Left ventricle myocardium inferior (tissue), 1 donor: ENCODE measurements around the gene HBEGF. TPM values are rescaled to one million over a fixed set of nuclear protein-coding genes. Genes with fewer than 3 reads are reported as not detected.
A peak's percentile ranks its signal among the peaks of the same experiment; 100 is the strongest.

Experiments
- DNase-seq: peaks from one replicate; pipeline ENCODE4 v3.0.0-alpha.2; 2020
- H3K27ac ChIP-seq: fragments of 200-600 bp; replicated peaks from 2 replicates; pipeline ENCODE4 v1.8.0; 2021
- H3K27me3 ChIP-seq: fragments of 200-600 bp; 2 replicates; pipeline ENCODE4 v1.8.0; 2021; ENCODE audit warnings: low read depth
- H3K36me3 ChIP-seq: fragments of 200-600 bp; 2 replicates; pipeline ENCODE4 v1.8.0; 2021
- H3K4me1 ChIP-seq: fragments of 200-600 bp; 2 replicates; pipeline ENCODE4 v1.8.0; 2021
- H3K4me3 ChIP-seq: fragments of 200-600 bp; 2 replicates; pipeline ENCODE4 v1.8.0; 2021; ENCODE audit warnings: mild to moderate bottlenecking, moderate library complexity
- H3K9me3 ChIP-seq: fragments of 200-600 bp; replicated peaks from 2 replicates; pipeline ENCODE4 v1.8.0; 2021
- intact Hi-C: fragments of 100-400 bp; cut with micrococcal nuclease; formaldehyde crosslinking; loops from one replicate; pipeline ENCODE4 v1.11.0; 2022
- total RNA-seq: library from RNA; stranded (reverse); fragmentation: NEBNext Ultra II Directional; extraction: Animal tissue kit (Norgen Biotek cat#: 25700); gene quantifications from one replicate; pipeline ENCODE4 v1.2.1, GENCODE V29; 2021
- TF ChIP-seq, protein P1 (sequence below): fragments of 200-600 bp; IDR thresholded peaks from 2 replicates; pipeline ENCODE4 v1.8.0; 2021; ENCODE audit warnings: antibody characterized with exemption, mild to moderate bottlenecking, borderline replicate concordance
- donor health status: DM: no; HTN: yes; CAD: no; lungs with severe emphysema.

Gene HBEGF
- total RNA-seq, 1 donor from 2014 or later = 27.2 TPM

DNA sequence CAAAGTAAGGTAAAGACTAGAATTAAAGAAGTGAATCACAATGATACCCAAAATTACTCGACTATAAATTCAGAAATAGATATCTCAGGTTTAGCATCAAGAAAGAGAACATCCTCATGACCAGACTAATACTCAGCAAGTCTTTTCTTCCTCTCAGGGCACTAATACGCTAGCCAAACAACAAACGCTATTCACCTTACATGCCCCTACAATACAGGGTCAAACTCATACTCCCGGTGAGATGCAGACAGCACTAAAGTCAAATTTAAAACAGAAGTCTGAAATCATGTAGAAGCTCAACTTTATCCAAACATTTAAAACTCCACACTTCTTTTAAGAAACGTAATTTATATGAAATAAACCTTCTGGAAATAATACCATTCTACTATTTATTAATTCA, 49.1 kb downstream of the HBEGF start:
- H3K27me3 ChIP-seq = no peaks in the 10 kb centered on the region
- H3K4me1 ChIP-seq = peaks cover 98% of the 10 kb centered on the region
- intact Hi-C loops = no loop called here
- peak overlapping the region; percentile 85 for H3K27ac ChIP-seq
- no peak for DNase-seq
- peaks cover 17% of the 10 kb centered on the region for H3K36me3 ChIP-seq
- H3K4me3 ChIP-seq = no peak overlapping the region
- TF ChIP-seq, protein P1, sequence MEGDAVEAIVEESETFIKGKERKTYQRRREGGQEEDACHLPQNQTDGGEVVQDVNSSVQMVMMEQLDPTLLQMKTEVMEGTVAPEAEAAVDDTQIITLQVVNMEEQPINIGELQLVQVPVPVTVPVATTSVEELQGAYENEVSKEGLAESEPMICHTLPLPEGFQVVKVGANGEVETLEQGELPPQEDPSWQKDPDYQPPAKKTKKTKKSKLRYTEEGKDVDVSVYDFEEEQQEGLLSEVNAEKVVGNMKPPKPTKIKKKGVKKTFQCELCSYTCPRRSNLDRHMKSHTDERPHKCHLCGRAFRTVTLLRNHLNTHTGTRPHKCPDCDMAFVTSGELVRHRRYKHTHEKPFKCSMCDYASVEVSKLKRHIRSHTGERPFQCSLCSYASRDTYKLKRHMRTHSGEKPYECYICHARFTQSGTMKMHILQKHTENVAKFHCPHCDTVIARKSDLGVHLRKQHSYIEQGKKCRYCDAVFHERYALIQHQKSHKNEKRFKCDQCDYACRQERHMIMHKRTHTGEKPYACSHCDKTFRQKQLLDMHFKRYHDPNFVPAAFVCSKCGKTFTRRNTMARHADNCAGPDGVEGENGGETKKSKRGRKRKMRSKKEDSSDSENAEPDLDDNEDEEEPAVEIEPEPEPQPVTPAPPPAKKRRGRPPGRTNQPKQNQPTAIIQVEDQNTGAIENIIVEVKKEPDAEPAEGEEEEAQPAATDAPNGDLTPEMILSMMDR = no peak
- H3K9me3 ChIP-seq = no peaks in the 10 kb centered on the region

DNA sequence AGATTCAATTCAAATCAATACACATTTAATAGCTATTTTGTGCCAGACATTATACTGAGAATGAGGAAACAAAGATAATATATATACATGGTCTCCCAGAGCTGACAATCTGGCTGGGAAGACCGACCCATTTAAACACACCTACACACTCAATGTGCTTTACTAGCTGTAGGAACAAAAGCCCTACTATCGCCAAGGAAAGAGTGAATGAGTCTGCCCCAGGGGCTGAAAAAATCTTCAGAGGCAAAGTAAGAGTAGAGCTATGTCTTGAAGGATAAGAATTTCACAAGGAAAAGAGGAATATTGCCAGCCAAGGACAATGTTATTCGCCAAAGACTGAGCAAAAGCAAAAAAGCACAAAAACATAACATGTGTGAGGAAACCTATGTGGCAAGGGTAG, 50.1 kb downstream of the HBEGF start:
- peaks cover 98% of the 10 kb centered on the region for H3K4me1 ChIP-seq
- H3K27me3 ChIP-seq = no peaks in the 10 kb centered on the region
- H3K9me3 ChIP-seq = no peaks in the 10 kb centered on the region
- intact Hi-C loops = no loop called here
- H3K36me3 ChIP-seq = peaks cover 17% of the 10 kb centered on the region
- TF ChIP-seq, protein P1 = no peak
- H3K27ac ChIP-seq = peak overlapping the region; percentile 85
- H3K4me3 ChIP-seq = no peak overlapping the region
- DNase-seq = no peak

- no peak for DNase-seq
- H3K27me3 ChIP-seq = no peaks in the 10 kb centered on the region
- intact Hi-C loops = no loop called here
- no peak overlapping the region for H3K4me3 ChIP-seq
- no peaks in the 10 kb centered on the region for H3K9me3 ChIP-seq
- TF ChIP-seq, protein P1 = no peak
- peaks cover 17% of the 10 kb centered on the region for H3K36me3 ChIP-seq
- peak overlapping the region; percentile 85 for H3K27ac ChIP-seq
- H3K4me1 ChIP-seq = peaks cover 98% of the 10 kb centered on the region
Measured at GRCh38 chr5:140295414-140295813, 51.0 kb downstream of the HBEGF start.

- Histone ChIP-seq H3K27me3 (no peaks in the 10 kb centered on the region), H3K4me1 (peaks cover 98% of the 10 kb centered on the region), H3K36me3 (peaks cover 10% of the 10 kb centered on the region), H3K4me3 (no peak overlapping the region), H3K9me3 (no peaks in the 10 kb centered on the region), H3K27ac (peak overlapping the region; percentile 85)
- TF ChIP-seq, protein P1 = no peak
- no peak for DNase-seq
- intact Hi-C loops = no loop called here
Measured at GRCh38 chr5:140294753-140295152, 51.6 kb downstream of the HBEGF start.

DNA sequence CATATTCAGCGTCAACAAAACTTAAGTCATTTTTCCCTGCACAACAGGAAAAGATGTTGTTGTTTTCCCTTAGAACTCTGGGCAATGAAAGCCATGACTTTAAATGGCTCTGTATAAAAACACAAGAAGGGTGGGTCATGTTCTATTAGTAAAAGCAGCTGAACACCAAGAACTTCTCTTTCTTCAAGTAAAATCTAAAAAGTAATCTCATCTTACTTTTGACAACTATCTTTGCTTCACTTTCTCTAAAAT, 52.6 kb downstream of the HBEGF start:
- intact Hi-C loops = no loop called here
- no peak for DNase-seq
- H3K4me3 ChIP-seq = peak overlapping the region; percentile 31

More for the DNA sequence above, 52.6 kb downstream of the HBEGF start:
- H3K4me1 ChIP-seq = peaks cover 100% of the 10 kb centered on the region
- TF ChIP-seq, protein P1 = no peak
- no peaks in the 10 kb centered on the region for H3K9me3 ChIP-seq
- peak overlapping the region; percentile 85 for H3K27ac ChIP-seq
- H3K36me3 ChIP-seq = peaks cover under 1% of the 10 kb centered on the region
- H3K27me3 ChIP-seq = no peaks in the 10 kb centered on the region
